Stimulated activated CD4-positive, alpha-beta T cell treated with anti-CD3 and anti-CD28 coated beads, TNF-alpha, amount 100 ng/mL, for 4 hours (primary cell): Measurements from ENCODE around the gene CRTC2.
"Not testable (repeated sequence)": the region's sequence is repeated elsewhere in the genome, so short reads cannot be mapped to it uniquely, and the experiment has no call there.

Experiments used
- DNase-seq, 3 experiments: peaks; one replicate each; pipeline ENCODE4 v3.0.0-alpha.2; 2020; ENCODE audit warnings: low read depth in 3 of 3

The CRTC2 gene, protein sequence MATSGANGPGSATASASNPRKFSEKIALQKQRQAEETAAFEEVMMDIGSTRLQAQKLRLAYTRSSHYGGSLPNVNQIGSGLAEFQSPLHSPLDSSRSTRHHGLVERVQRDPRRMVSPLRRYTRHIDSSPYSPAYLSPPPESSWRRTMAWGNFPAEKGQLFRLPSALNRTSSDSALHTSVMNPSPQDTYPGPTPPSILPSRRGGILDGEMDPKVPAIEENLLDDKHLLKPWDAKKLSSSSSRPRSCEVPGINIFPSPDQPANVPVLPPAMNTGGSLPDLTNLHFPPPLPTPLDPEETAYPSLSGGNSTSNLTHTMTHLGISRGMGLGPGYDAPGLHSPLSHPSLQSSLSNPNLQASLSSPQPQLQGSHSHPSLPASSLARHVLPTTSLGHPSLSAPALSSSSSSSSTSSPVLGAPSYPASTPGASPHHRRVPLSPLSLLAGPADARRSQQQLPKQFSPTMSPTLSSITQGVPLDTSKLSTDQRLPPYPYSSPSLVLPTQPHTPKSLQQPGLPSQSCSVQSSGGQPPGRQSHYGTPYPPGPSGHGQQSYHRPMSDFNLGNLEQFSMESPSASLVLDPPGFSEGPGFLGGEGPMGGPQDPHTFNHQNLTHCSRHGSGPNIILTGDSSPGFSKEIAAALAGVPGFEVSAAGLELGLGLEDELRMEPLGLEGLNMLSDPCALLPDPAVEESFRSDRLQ

DNA sequence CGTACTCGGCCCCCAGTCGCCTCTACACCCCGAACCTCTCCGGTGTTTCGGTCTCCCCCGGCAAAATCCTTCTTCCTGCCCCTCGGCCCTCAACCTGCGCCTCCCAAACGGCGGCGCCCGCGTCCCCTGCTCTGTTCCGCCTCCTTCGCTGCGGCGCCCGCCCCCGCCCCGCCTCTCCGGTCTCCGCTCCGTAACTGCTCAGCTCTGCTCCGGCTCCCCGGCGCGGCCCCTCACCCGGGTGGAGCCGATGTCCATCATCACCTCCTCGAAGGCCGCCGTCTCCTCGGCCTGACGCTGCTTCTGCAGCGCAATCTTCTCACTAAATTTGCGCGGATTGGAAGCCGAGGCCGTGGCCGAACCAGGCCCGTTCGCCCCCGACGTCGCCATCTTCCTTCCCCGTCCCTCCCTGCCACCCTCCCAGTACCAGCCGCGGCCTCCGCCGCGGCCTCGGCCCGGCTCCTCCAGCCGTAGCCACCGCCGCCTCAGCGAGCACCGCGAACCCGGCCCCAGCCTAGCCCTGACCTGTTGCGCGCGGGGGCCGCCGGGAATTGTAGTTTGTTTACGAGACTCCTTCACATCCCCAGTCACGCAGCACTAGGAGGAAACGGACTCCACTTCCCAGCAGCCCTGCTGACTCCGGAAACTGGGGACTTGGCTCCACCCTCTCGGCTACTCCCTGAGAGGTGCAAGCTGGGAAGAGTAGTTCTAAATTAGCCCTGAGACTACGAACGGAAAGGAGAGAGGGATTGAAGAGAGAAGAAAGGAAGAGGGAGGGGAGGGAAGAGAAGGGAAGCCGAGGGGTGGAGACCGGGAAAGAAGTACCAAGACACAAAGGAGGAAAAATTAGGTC lies at the start of gene CRTC2:
CRTC2 (minus strand) TSS at position 502 of the 850 bp plus-strand sequence; CDS start at position 387, 115 bp downstream.
- peak; percentile 94 to 95 (median 94) for DNase-seq

- no peak for DNase-seq
Observed at GRCh38 chr1:154006136-154006535, 47.7 kb upstream of the CRTC2 start.

DNA sequence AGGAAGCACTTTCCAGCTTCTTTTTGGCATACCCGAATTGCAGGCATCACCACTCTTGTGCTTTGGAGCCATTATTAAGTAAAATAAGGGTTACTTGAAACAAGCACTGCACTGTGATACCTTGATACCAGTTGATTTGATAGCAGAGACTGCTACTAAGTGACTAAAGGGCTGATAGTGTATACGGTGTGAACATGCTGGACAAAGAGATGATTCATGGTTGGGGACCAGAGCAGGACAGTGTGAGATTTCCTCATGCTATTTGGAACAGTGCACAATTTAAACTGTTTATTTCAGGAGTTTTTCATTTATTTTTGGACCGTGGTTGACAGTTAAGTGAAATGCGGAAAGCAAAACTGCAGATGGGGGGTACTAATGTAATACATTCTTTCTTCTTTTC lies 42.0 kb upstream of the CRTC2 start:
- DNase-seq: no peak

DNA sequence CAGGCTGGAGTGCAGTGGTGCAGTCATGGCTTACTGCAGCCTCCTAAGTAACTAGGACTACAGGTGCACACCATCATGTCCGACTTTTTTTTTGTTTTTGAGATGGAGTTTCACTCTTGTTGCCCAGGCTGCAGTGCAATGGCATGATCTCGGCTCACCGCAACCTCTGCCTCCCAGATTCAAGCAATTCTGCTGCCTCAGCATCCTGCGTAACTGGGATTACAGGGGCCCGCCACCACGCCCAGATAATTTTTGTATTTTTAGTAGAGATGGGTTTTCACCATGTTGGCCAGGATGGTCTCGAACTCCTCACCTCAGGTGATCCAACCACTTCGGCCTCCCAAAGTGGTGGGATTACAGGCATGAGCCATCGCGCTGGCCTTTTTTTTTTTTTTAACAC lies 38.5 kb upstream of the CRTC2 start:
- not testable (repeated sequence) for DNase-seq

DNA sequence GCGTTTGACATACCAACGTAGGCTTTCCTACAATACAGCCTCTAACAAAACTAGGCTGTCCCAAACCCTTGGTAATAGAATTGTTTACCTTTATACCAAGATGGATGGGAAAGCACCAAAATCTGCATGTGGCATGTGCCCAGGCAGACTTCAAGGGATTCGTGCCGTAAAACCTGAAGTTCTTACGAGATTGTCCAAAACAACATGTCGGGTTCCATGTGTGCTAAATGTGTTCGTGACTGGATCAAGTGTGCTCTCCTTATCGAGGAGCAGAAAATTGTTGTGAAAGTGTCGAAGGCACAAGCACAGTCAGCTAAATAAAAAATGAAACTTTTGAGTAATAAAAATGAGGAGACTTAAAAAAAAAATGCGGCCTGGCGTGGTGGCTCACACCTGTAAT lies 37.2 kb upstream of the CRTC2 start:
- DNase-seq: no peak

- DNase-seq: no peak
Observed at GRCh38 chr1:153995202-153995601, 36.8 kb upstream of the CRTC2 start.

DNA sequence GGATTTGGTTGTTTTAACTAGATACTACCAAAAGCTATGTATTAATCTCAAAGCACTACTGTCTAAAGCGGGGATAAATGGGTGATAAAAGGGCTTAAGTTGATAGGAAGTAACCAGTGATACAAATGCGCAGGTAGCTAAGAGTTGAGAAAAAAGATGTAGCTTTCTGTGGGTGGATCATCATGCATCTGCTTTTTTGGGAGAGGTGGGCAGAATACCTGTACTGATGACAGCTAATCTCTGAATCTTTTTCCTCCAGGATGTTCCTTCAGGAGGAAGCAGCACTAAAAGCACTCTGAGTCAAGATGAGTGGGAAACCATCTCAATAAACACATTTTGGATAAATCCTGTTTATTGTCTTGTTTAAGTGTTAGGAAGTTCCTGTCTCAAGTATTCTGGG lies 33.4 kb upstream of the CRTC2 start:
- no peak for DNase-seq

DNA sequence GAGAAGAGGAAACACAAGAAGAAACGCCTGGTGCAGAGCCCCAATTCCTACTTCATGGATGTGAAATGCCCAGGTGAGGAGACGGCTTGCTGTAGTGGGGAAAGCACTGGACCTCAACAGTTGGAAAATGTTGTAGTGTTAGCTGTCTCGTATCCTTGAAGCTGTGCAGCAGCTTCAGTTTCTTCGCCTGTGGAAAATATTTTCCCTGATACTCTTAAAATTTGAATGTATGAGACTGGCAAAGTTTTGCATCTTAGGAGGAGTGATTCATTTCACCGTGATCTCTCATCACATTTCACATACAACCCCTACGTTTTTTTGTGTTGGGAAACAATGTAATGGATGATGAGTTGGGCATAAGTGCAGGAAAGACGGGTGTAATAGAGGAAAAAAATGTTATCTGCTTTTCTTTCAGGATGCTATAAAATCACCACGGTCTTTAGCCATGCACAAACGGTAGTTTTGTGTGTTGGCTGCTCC lies 32.8 kb upstream of the CRTC2 start:
- no peak for DNase-seq

GRCh38 chr1:153990468-153991150 lies 32.2 kb upstream of the CRTC2 start, which contains the start of gene RPS27:
TSS of gene RPS27 (plus strand) at chr1:153990762. CDS start at chr1:153990797, 35 bp downstream.
- peak; percentile 67 to 85 (median 72) for DNase-seq

GRCh38 chr1:153987621-153988020 lies 29.2 kb upstream of the CRTC2 start:
- DNase-seq: no peak

DNA sequence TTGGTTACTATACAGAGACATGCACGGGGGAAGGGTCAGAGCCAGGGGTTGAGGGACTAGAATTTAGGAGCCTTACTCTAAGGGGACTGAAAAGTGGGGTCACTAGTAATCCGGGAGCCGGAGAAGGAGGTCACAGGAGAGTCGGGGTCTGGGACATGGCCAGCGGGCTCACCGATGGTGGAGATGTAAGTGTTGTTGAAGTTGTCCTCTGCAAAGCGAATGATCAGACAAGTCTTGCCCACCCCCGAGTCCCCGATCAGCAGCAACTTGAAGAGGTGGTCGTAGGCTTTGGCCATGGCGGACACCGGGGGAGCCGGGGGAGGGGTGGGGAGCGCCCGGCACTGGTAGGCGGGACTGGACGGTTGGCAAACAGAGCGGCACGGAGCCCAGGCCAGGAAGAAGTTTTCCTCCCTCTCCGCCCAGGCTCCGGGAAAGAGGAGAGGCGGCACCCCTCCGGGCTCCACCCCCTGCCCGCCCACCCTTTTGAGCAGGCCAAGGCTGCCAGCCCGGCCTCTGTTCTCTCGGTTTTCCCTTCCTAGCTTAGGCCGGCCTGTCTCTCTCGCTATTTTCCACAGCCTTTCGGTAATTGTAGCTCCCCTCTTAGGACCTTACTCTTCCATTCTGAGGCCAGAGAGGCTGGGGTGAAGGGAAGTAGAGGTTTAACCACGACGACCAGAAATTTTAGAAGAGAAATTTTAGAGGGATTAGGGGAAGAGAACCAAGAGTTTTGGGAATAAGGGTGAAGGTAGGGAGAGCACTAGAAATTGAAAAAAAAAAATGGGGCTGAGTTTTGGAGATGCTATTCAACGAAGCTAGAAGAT lies 27.7 kb upstream of the CRTC2 start, which contains the start of gene RAB13:
RAB13 (minus strand) TSS at position 399 of the 821 bp plus-strand sequence; CDS start at position 296, 103 bp downstream.
- no peak for DNase-seq

DNA sequence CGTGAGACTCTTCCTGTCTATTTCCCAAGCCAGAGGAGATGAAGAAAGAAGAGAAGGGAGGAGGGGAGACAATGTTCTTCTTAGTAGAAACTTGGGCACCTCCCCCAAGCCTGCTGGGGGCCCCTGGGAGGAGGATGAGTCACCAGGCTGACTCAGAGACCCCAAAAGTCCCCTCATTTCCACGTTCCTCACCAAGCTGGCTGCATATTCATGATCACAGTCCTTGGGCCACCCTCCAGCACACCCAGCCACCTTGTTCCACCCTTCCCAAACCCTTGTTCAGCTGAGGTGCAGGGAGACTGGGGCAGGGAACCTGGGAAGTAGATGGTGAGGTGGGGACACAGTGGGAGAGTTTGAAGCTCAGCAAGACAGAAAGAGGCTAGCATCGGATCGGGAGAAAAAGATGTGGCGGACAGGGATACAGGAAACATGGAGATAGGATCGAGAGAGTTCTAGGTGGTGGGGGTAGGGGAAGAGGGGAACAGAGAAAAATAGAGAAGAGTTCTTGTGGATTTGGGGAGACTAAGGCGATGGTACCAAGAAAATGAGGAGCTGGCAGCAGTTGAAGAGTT lies 27.0 kb upstream of the CRTC2 start:
- no peak for DNase-seq

- DNase-seq: no peak
Observed at GRCh38 chr1:153984123-153984894, 25.9 kb upstream of the CRTC2 start.

DNA sequence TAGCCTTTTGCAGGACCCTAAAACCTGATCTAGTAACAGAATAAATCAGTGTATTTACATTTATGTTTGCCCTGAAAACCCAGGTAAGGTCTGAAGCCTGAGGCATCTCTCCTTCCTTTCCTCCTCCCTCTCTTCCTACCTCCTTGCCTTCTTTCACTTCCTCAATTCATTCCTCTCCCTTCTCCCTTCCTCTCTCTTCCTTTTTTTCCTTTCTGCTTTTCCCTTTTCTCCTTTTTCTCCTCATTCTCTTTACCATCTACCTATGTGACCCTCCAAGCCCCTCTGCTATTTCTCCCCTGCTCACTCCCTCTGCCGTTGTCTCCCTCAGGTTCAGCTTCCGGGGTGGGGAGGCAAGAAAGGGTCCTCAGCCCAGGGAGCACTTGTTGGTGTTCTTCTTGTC lies 23.3 kb upstream of the CRTC2 start:
- not testable (repeated sequence) for DNase-seq

GRCh38 chr1:153979091-153979490 lies 20.7 kb upstream of the CRTC2 start:
- not testable (repeated sequence) for DNase-seq

DNA sequence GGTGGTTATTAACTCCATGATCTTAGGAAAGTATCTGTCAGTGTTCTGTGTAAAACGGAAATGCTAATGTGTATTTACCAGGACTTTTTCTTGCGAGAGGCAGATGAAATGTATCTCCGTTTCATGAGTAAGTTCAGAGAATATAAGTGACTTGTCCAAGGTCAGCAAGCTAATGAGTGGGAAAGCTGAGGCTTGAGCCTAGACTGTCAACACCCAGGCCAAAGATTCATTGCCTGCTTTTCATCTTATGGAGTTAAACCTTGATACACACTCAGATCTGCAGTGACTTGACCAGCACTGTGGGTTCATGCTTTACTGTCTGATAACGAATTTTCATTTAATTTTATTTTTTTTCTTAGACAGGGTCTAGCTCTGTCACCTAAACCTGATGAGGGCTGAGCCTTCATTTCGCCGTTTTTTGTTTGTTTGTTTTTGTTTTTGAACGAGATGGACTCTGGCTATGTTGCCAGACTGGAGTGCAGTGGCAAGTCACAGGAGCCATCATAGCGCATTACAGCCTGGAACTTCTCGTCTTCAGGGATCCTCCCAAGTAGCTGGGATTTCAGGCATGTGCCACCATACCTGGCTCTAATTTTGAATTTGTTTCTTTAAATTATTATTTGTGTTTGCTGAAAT lies 20.0 kb upstream of the CRTC2 start:
- DNase-seq: no peak

DNA sequence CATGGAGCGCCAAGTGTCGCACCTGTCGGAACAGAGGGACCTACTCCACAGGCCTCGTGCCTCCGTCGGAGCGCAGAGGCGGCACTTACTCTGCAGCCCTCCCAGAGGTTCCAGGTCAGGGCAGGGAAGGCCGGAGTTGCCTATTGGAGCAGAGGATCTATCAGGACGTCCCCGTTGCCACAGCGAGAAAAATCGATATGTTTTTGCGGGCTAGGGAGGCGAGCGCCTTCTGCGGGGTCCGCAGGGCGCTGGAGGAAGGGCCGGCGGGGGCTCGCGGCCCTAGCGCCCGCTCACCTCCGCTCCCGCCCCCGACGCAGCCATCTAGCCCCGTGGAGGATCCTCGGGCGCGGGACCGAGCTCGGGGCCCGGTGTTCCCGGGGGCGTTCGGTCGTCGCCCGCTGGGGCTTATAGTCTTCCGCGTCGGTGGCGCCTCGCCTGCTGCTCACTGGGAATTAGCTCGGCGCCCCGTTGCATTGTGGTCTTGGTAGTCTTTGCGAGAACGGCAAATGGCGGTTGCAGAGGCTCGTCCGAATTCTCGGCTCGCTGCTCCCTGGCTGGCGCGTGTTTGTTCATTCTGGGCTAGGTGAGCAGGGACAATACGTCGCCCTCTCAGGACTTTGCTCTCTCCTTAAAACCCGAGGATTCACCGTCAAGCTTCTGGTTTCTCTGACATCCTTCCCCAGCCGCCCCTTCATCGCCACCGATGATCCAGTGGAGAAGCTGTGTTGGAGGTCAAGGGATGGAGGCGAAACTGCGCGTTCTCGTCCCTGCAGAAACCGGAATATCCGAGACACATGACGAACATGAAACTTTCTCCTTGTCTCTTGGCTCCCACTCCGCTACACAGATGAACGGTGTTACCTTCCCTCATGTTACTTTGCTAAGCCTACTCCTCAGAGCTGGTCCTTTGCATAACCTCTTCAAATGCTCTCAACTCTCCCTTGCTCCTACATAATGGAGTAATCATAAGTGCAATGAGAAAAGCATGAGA lies 19.1 kb upstream of the CRTC2 start, which contains the start of gene JTB:
JTB (minus strand) TSS at position 425 of the 991 bp plus-strand sequence; CDS start at position 3, 422 bp downstream.
- peak; percentile 69 to 75 (median 75) for DNase-seq
